ENCODE results near the gene KPNA6.
"Not testable (repeated sequence)": the region's sequence is repeated elsewhere in the genome, so short reads cannot be mapped to it uniquely, and the experiment has no call there.

KPNA6 gene

DNA sequence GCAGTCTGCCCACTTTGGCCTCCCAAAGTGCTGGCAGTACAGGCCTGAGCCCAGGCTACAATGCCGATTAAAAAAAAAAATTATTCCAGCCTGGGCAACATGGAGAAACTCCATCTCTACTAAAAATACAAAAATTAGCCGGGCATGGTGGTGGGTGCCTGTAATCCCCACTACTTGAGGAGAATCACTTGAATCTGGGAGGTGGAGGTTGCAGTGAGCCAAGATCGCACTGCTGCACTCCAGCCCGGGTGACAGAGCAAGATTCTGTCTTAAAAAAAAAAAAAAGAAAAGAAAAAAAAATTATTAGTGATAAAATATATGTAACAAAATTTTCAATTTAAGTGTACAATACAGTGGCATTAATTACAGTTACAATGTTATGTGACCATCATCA lies 35.4 kb downstream of the KPNA6 start:
- DNase-seq: not testable (repeated sequence)

- no peak for DNase-seq
These were observed 36.2 kb downstream of the KPNA6 start for GRCh38 chr1:32144033-32144432.

GRCh38 chr1:32147799-32148198 lies 39.9 kb downstream of the KPNA6 start:
- DNase-seq: not testable (repeated sequence)

GRCh38 chr1:32150847-32151246 lies 43.0 kb downstream of the KPNA6 start:
- DNase-seq: no peak

- no peak for DNase-seq
These were observed 43.5 kb downstream of the KPNA6 start for GRCh38 chr1:32151319-32151787.

DNA sequence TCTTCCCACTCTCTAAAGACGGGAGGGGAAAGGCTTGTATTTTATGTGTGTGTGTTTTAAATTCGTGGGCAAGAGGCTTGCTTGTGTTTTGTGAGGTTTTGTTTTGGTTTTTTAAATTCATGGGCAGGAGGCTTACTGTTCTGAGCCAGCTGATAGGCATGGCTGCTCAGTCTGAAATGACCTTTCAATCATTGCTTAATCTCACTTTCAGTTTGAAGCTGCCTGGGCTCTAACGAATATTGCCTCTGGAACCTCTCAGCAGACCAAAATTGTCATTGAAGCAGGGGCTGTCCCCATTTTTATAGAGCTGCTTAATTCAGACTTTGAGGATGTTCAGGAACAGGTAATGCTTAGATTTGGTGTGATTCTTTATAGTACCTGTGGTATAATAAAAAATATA lies 51.3 kb downstream of the KPNA6 start:
- DNase-seq: no peak

DNA sequence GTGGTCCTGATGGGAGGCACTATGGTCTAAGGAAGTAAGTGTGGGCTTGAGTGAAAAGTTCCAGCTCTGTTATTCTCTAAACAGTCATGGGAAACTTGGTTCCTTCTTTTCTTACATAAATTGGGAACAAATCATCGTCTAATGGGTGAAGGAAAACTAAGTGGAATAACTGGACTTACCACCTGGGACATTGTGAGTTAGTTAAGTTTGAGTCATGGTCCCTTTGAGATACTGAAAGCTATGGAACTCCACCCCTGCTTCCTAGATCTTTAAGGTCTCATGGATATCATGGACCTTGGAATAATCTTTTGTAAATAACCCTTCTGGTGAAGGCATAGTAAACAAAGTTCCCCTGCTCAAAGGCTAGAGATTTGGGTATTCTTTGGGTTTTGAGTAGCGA lies 55.5 kb downstream of the KPNA6 start:
- DNase-seq: no peak

DNA sequence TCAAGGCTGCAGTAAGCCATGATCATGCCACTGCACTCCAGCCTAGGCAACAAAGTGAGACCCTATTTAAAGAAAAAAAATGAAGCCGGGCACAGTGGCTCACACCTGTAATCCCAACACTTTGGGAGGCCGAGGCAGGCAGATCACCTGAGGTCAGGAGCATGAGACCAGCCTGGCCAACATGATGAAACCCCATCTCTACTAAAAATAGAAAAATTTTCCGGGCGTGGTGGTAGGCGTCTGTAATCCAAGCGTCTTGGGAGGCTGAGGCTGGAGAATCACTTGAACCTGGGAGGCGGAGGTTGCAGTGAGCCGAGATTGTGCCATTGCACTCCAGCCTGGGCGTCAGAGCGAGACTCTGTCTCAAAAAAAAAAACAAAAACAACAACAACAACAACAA lies 57.8 kb downstream of the KPNA6 start:
- not testable (repeated sequence) for DNase-seq

GRCh38 chr1:32170991-32171390 lies 63.1 kb downstream of the KPNA6 start:
- no peak for DNase-seq

DNA sequence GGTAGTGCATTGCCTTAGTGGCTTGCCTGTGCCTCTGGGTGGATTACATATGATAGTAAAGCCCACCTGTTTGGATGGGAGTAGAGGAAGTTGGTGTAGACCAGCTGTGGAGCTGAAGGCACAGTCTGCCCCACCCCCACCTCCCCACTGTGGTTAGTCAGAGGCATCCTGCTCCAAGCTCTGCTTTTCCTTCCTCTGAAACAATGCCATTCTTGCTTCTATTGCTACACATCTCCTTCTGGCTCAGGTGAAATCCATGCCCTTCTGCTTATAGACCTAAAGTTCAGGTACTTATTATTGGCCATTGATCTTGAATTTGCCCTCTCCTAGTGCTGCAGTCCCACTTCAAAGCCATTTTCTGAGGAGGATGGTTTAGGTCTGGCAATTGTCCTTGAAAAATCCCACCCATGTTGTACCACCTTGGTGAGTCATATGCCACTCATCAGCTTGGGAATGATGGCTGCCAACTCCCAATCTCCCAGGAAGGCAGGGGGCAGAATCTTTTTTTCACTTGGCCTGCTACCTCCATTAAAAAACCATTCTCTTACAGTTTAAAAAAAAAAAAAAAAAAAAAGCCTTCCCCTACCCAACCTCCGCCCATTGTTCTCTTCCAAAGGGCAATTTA lies 64.9 kb downstream of the KPNA6 start:
- peak; percentile 18 for DNase-seq

- DNase-seq: no peak
These were observed 70.7 kb downstream of the KPNA6 start for GRCh38 chr1:32178380-32179192.

DNA sequence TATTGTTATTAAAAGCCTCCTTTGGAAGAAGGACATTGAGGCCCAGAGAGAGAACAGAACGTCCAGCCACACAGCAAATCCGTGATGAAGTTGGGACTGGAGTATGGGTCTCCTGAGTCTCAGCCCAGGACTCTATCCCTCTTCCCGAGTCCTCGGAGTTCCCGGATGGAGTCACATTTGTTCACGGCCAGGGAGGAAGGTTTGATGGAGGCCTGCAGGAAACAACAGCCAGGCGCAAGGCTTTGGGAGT lies 71.3 kb downstream of the KPNA6 start:
- DNase-seq: no peak

- DNase-seq: peak; percentile 80
These were observed 71.8 kb downstream of the KPNA6 start, which contains the start of gene TXLNA for GRCh38 chr1:32179443-32180185. TSS of gene TXLNA (plus strand) at chr1:32179675. CDS start at chr1:32180346, 671 bp downstream.

DNA sequence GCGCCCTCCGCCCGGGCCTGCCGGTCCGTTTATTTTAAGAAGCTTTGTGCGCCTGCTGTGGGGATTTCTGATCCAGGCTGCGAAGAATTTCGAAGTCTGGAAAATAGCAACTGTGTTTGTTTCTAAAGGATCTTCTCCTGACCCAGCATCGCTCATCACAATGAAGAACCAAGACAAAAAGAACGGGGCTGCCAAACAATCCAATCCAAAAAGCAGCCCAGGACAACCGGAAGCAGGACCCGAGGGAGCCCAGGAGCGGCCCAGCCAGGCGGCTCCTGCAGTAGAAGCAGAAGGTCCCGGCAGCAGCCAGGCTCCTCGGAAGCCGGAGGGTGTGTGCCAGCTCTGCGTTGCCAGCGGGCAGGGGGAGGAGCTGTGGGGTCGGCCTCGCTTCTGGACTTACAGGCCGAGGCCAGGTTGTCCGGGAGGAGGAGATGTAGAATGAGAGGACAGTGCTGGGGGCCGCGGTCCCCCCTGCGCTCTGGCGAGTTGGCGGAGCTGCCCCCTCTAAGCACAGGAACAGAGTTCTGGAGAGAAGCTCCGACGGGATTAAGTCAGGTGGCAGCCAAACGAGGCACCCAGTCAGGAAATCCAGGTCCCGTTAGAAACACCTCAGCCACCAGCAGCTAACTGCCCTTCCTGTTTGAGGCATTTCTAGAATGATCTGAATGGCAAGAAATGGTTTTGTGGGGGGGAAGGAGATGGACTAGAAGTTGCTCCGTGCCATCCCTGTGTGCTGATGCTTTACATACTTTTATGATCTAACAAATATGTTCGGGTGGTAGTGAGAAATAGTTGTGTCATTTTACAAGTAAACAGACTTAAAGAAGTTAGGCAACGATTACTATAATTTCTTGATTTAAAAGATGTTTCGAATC lies 72.6 kb downstream of the KPNA6 start:
- DNase-seq: peak; percentile 68

DNA sequence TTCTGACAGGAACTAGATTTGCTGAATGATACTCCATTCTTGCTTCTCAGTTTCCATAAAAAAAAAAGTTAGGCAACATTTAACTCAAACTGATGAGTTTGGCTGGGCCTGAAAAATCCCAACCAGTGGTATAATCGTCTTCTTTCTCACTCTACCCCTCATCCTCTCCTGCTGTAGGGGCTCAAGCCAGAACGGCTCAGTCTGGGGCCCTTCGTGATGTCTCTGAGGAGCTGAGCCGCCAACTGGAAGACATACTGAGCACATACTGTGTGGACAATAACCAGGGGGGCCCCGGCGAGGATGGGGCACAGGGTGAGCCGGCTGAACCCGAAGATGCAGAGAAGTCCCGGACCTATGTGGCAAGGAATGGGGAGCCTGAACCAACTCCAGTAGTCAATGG lies 73.2 kb downstream of the KPNA6 start:
- no peak for DNase-seq

DNA sequence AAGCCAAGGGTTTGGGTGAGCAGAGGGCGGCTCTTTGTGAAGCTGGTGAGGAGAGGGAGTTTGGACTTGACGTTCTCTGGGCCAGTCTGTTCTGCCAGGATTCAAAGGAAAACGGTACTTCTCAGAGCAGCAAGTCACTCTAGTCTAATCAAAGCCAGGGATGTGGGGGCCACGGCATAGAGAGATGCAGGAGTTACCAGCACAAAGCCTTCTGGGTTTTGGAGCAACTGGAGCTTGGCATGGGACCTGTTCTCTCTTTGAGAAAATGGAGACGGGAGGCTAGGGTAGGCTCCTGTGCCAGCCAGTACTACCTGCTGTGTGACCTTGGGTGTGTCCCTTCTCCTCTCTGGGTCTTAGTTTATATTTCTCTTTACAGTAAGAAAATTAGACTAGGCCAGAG lies 73.7 kb downstream of the KPNA6 start:
- DNase-seq: no peak

DNA sequence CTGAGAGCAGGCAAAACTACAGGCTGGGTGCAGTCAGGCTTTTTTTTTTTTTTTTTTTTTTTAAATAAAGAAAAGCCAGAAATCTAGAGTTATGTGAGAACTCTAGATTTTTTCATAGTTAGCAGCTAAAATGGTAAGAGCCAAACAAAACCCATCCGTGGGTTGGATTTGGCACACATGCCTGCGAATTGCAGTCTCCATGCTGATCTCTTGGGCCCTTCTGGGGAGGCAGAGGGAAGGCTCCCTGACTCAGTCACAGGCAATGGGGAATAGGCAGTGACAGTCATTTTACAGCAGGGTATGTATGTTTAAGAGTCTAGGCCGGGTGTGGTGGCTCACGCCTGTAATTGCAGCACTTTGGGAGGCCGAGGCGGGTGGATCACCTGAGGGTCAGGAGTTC lies 74.2 kb downstream of the KPNA6 start:
- no peak for DNase-seq

DNA sequence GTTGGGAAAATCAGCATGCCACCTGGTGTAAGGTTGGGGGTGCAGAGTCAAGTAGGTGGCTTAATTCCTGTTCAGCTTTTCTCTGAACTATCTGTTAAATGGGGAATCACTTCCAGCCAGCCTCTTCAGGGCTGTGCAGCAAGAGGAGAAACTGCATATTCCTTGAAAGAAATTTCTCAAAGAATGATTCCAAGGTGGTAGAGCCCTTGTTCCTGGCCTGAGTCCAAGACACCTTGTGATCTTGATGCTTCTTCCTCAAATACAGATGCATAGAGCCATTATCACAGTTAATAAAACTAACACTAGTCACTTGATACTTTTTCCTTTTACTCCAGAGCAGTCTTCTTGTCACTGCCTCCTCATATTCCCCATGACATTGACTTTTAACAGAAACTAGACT lies 76.8 kb downstream of the KPNA6 start:
- no peak for DNase-seq

GRCh38 chr1:32186077-32186476 lies 78.2 kb downstream of the KPNA6 start:
- DNase-seq: no peak

GRCh38 chr1:32186491-32186890 lies 78.6 kb downstream of the KPNA6 start:
- no peak for DNase-seq

DNA sequence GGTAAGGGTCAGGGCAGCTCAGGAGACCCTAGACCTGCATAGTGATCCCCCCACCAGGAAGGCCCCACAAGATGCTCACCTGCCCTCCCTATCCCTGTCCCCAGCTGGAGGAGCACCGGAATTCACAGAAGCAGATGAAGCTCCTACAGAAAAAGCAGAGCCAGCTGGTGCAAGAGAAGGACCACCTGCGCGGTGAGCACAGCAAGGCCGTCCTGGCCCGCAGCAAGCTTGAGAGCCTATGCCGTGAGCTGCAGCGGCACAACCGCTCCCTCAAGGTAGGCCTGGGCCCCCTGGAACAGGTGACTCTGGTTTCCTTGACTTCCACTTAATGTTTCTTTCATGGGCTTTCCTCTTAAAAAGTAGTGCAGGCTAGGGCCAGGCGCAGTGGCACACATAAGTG lies 80.0 kb downstream of the KPNA6 start:
- DNase-seq: no peak

DNA sequence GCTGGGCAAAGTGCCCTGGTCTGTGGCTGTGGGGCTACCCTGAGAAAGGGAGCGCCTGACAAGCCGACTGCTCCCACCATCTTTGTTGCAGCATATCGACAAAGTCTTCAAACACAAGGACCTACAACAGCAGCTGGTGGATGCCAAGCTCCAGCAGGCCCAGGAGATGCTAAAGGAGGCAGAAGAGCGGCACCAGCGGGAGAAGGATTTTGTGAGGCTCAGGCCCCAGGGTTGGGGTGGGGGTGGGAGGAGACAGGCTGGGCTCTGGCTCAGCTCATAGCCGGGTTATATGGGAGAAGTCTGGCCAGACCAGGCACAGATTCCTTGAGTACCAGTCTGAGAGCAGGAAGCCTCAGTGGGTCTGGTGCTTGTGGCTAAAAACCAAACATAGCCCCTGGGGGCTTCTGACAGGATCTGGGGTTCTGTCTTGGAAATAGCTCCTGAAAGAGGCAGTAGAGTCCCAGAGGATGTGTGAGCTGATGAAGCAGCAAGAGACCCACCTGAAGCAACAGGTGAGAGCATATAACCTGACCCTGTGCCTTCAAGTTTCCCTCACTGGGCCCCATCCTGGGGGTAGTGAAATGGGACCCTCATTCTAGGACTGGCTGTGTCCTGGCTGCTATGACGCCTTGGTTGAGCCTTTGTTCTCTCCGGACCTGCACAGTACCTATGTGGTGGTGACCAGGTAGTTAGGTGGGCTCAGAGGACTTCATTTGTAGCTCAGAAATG lies 84.5 kb downstream of the KPNA6 start:
- DNase-seq: no peak

Data from kidney glomerular epithelial cell (primary cell).